Heart left ventricle (tissue), 13 donors: Measurements from ENCODE around the gene CD151.

Experiments used
- CTCF ChIP-seq, 12 donors: fragments of 200-600 bp; sonication (generic) in 4 of 12; IDR thresholded peaks; one replicate each; pipeline versions ENCODE4 v1.5.0 to v1.8.0; 2018 to 2022; ENCODE audit warnings: antibody characterized with exemption in 12 of 12, mild to moderate bottlenecking in 5 of 12
- POLR2A ChIP-seq, 2 donors: fragments of 450-650 bp; IDR thresholded peaks; one replicate each; pipeline ENCODE4 v1.6.1; 2017; ENCODE audit warnings: antibody characterized with exemption in 2 of 2, mild to moderate bottlenecking in 2 of 2, moderate library complexity in 2 of 2
- donor health status: ischemic (EF 13 %, LVEDD 7.1; RV severe dilation, severe dysfunction).
- donor health status: DM: no; HTN: yes; CAD: no.
- donor health status: DM: no; HTN: no; CAD: no.
- donor health status: ischemic (EF 25% LVEDD 6.9; RV normal size, moderate dysfunction).
- donor health status: ischemic (EF 25% LVEDD 5.7; RV mildly dilated, moderate dysfunction).
- donor health status: ischemic (EF 35%, LVEDD 5.7; RV mildly dilated, moderate dysfunction).
- donor health status: nonischemic (EF 11% LVEDD 7.7; RV severe dilation, severe dysfunction).
- donor health status: DM: yes; HTN: yes; CAD: no.
- donor health status: PGD.
- donor health status: ischemic (EF 29% LVEDD 5.4; RV normal size, mild dysfunction).
- donor health status: nonischemic (EF 23%, LVEDD 6.1; RV moderate dilation, normal function).

- TF ChIP-seq CTCF (IDR thresholded peaks at IDR 0.05) (no peak), POLR2A (IDR thresholded peaks at IDR 0.05) (no peak)
These were observed at the start of gene CD151 for GRCh38 chr11:832529-833113.
